ENCODE data around the gene MPPED1. TPM values are rescaled to one million over a fixed set of nuclear protein-coding genes. Genes with fewer than 3 reads are reported as not detected.

Gene MPPED1
- total and polyA plus RNA-seq, 10 donors = 0.02 to 0.13 (median 0.04) TPM; not detected in 6

- 57 to 67% (median 63%) methylated on average over 5 to 6 of the region's 6 CpGs for WGBS, 5 donors
- H3K9me3 ChIP-seq = no peaks in the 10 kb centered on the region
Observed at GRCh38 chr22:43443152-43443471, 31.3 kb downstream of the MPPED1 start.

GRCh38 chr22:43446037-43446803 lies 34.4 kb downstream of the MPPED1 start:
- Histone ChIP-seq H3K27ac (no peak overlapping the region), H3K27me3 (replicated peaks in 1 of 7) (peaks cover 0 to 45% (median 0%) of the 10 kb centered on the region in 7 donors), H3K9me3 (no peaks in the 10 kb centered on the region), H3K36me3 (no peaks in the 10 kb centered on the region), H3K4me1 (no peaks in the 10 kb centered on the region), H3K4me3 (no peak overlapping the region)
- TF ChIP-seq CTCF (IDR thresholded peaks at IDR 0.05 in 8 of 11, conservative IDR thresholded peaks at IDR 0.05 in 3 of 11) (no peak), POLR2A (IDR thresholded peaks at IDR 0.05) (no peak), POLR2AphosphoS5 (IDR thresholded peaks at IDR 0.05) (no peak)
- 67 to 74% (median 74%) methylated on average over 10 of the region's 10 CpGs for WGBS, 5 donors
- peak; percentile 15 for DNase-seq
- intact Hi-C loops (cut with DNase I; ENCODE audit: low total_unique reads) = no loop called here

More at GRCh38 chr22:43443152-43443471, 31.3 kb downstream of the MPPED1 start:
- intact Hi-C loops (cut with DNase I; ENCODE audit: low total_unique reads) = no loop called here
- H3K27ac ChIP-seq = no peak overlapping the region
- H3K4me3 ChIP-seq = no peak overlapping the region
- no peaks in the 10 kb centered on the region for H3K36me3 ChIP-seq
- H3K27me3 ChIP-seq (replicated peaks in 1 of 7) = peaks cover 0 to 51% (median 0%) of the 10 kb centered on the region in 7 donors
- no peak for TF ChIP-seq CTCF (IDR thresholded peaks at IDR 0.05 in 8 of 11, conservative IDR thresholded peaks at IDR 0.05 in 3 of 11)
- no peak for TF ChIP-seq POLR2AphosphoS5 (IDR thresholded peaks at IDR 0.05)
- TF ChIP-seq POLR2A (IDR thresholded peaks at IDR 0.05) = no peak
- H3K4me1 ChIP-seq = no peaks in the 10 kb centered on the region
- peak; percentile 44 for DNase-seq

- Histone ChIP-seq H3K4me1 (no peaks in the 10 kb centered on the region), H3K27ac (no peak overlapping the region), H3K9me3 (no peaks in the 10 kb centered on the region), H3K4me3 (no peak overlapping the region), H3K36me3 (no peaks in the 10 kb centered on the region), H3K27me3 (replicated peaks in 1 of 7) (peaks cover 0 to 46% (median 0%) of the 10 kb centered on the region in 7 donors)
- peak; percentile 36 for DNase-seq
- intact Hi-C loops (cut with DNase I; ENCODE audit: low total_unique reads) = no loop called here
- TF ChIP-seq CTCF (IDR thresholded peaks at IDR 0.05 in 8 of 11, conservative IDR thresholded peaks at IDR 0.05 in 3 of 11) (no peak), POLR2A (IDR thresholded peaks at IDR 0.05) (no peak), POLR2AphosphoS5 (IDR thresholded peaks at IDR 0.05) (no peak)
- 16 to 29% (median 22%) methylated on average over 8 of the region's 8 CpGs for WGBS, 5 donors
Observed at GRCh38 chr22:43446916-43447315, 35.1 kb downstream of the MPPED1 start.

- TF ChIP-seq CTCF (IDR thresholded peaks at IDR 0.05 in 8 of 11, conservative IDR thresholded peaks at IDR 0.05 in 3 of 11) (no peak), POLR2AphosphoS5 (IDR thresholded peaks at IDR 0.05) (no peak), POLR2A (IDR thresholded peaks at IDR 0.05) (no peak)
- DNase-seq = peak; percentile 19
- WGBS, 5 donors = 47 to 61% (median 56%) methylated on average over 10 of the region's 10 CpGs
Observed at GRCh38 chr22:43447380-43447779, 35.6 kb downstream of the MPPED1 start.

More at GRCh38 chr22:43447380-43447779, 35.6 kb downstream of the MPPED1 start:
- Histone ChIP-seq H3K4me1 (no peaks in the 10 kb centered on the region), H3K4me3 (no peak overlapping the region), H3K27ac (no peak overlapping the region), H3K36me3 (no peaks in the 10 kb centered on the region), H3K27me3 (replicated peaks in 1 of 7) (peaks cover 0 to 46% (median 0%) of the 10 kb centered on the region in 7 donors), H3K9me3 (no peaks in the 10 kb centered on the region)
- intact Hi-C loops (cut with DNase I; ENCODE audit: low total_unique reads) = no loop called here
